SHP77 (cell line): ENCODE data around the gene CPVL.

ENCODE experiments used
- DNase-seq, 2 experiments: peaks; one replicate each; lab custom pipeline; 2025; lab: John Stamatoyannopoulos, UW

The CPVL gene

GRCh38 chr7:29043576-29043975 lies 102.8 kb downstream of the CPVL start:
- DNase-seq = no peak

GRCh38 chr7:29042824-29043231 lies 103.5 kb downstream of the CPVL start:
- DNase-seq = no peak

GRCh38 chr7:29041991-29042390 lies 104.3 kb downstream of the CPVL start:
- DNase-seq = no peak

- DNase-seq = no peak
Measured at GRCh38 chr7:29040579-29040925, 105.8 kb downstream of the CPVL start.

GRCh38 chr7:29039821-29040578 lies 106.3 kb downstream of the CPVL start:
- no peak for DNase-seq

GRCh38 chr7:29038463-29038862 lies 107.9 kb downstream of the CPVL start:
- no peak for DNase-seq

- no peak for DNase-seq
Measured at GRCh38 chr7:29035044-29035740, 111.1 kb downstream of the CPVL start.

- no peak for DNase-seq
Measured at GRCh38 chr7:29033584-29033983, 112.8 kb downstream of the CPVL start.

GRCh38 chr7:29032146-29032545 lies 114.2 kb downstream of the CPVL start:
- no peak for DNase-seq

GRCh38 chr7:29030781-29031275 lies 115.5 kb downstream of the CPVL start:
- no peak for DNase-seq

GRCh38 chr7:29022291-29022988 lies 123.9 kb downstream of the CPVL start:
- DNase-seq = no peak

- no peak for DNase-seq
Measured at GRCh38 chr7:29019896-29020295, 126.4 kb downstream of the CPVL start.

- DNase-seq = no peak
Measured at GRCh38 chr7:29019387-29019786, 127.0 kb downstream of the CPVL start.

GRCh38 chr7:29017713-29018112 lies 128.6 kb downstream of the CPVL start:
- peak in 1 of 2 experiments; percentile 13 for DNase-seq

GRCh38 chr7:29014725-29015124 lies 131.6 kb downstream of the CPVL start:
- DNase-seq = no peak

- no peak for DNase-seq
Measured at GRCh38 chr7:29013931-29014330, 132.4 kb downstream of the CPVL start.

- no peak for DNase-seq
Measured at GRCh38 chr7:29013082-29013695, 133.1 kb downstream of the CPVL start.

GRCh38 chr7:29009947-29010346 lies 136.4 kb downstream of the CPVL start:
- DNase-seq = no peak

- DNase-seq = no peak
Measured at GRCh38 chr7:29008590-29008989, 137.7 kb downstream of the CPVL start.

- no peak for DNase-seq
Measured at GRCh38 chr7:29007127-29007526, 139.2 kb downstream of the CPVL start.

- no peak for DNase-seq
Measured at GRCh38 chr7:29005829-29006228, 140.5 kb downstream of the CPVL start.

GRCh38 chr7:29005406-29005805 lies 140.9 kb downstream of the CPVL start:
- DNase-seq = no peak
